ENCODE data around the gene MUC5AC. TPM values are rescaled to one million over a fixed set of nuclear protein-coding genes. Genes with fewer than 3 reads are reported as not detected.

Gene MUC5AC
- total RNA-seq, 2 experiments from 2014 or later = not detected

GRCh38 chr11:1178906-1179305 lies 21.2 kb downstream of the MUC5AC start:
- Histone ChIP-seq H3K4me1 (ENCODE audit: insufficient read depth, low read length) (peaks cover 9% of the 10 kb centered on the region), H3K36me3 (ENCODE audit: insufficient read depth, low read length) (no peaks in the 10 kb centered on the region), H3K27ac (ENCODE audit: low read depth in 1 of 2, low read length in 2 of 2) (no peak overlapping the region), H3K9me3 (ENCODE audit: control insufficient read depth in 1 of 2, insufficient read depth in 1 of 2, low read length in 2 of 2) (peaks cover 0 to 29% of the 10 kb centered on the region in 2 experiments), H3K4me3 (ENCODE audit: low read length) (no peak overlapping the region), H3K27me3 (ENCODE audit: control insufficient read depth in 1 of 2, insufficient read depth in 2 of 2, low read length in 2 of 2) (no peaks in the 10 kb centered on the region)
- Mint-ChIP-seq H3K9me3 (peaks cover 5% of the 10 kb centered on the region), H3K27ac (no peak overlapping the region), H3K4me1 (ENCODE audit: low read depth) (no peaks in the 10 kb centered on the region), H3K27me3 (no peaks in the 10 kb centered on the region), H3K36me3 (ENCODE audit: low read depth) (no peaks in the 10 kb centered on the region), H3K4me3 (no peak overlapping the region)
- TF ChIP-seq CTCF (IDR thresholded peaks at IDR 0.05) = no peak
- ChIA-PET POLR2A (no interaction called here), CTCF (no interaction called here)
- DNase-seq (peak in 1 of 14 experiments; percentile 13), ATAC-seq (ENCODE audit: poor library complexity) (no peak)
- intact Hi-C loops (cut with DNase I, micrococcal nuclease) = no loop called here

- H3K27ac Mint-ChIP-seq = no peak overlapping the region
- POLR2A ChIA-PET = no interaction called here
- H3K9me3 ChIP-seq (ENCODE audit: control insufficient read depth in 1 of 2, insufficient read depth in 1 of 2, low read length in 2 of 2) = peaks cover 0 to 22% of the 10 kb centered on the region in 2 experiments
- H3K4me3 ChIP-seq (ENCODE audit: low read length) = no peak overlapping the region
- DNase-seq = peak in 1 of 14 experiments; percentile 2
- H3K27me3 Mint-ChIP-seq = no peaks in the 10 kb centered on the region
- H3K27ac ChIP-seq (ENCODE audit: low read depth in 1 of 2, low read length in 2 of 2) = no peak overlapping the region
- no peaks in the 10 kb centered on the region for H3K27me3 ChIP-seq (ENCODE audit: control insufficient read depth in 1 of 2, insufficient read depth in 2 of 2, low read length in 2 of 2)
- no peak for TF ChIP-seq CTCF (IDR thresholded peaks at IDR 0.05)
- no peaks in the 10 kb centered on the region for H3K4me1 Mint-ChIP-seq (ENCODE audit: low read depth)
- H3K4me3 Mint-ChIP-seq = no peak overlapping the region
- H3K9me3 Mint-ChIP-seq = peaks cover 5% of the 10 kb centered on the region
- H3K36me3 ChIP-seq (ENCODE audit: insufficient read depth, low read length) = no peaks in the 10 kb centered on the region
- ATAC-seq (ENCODE audit: poor library complexity) = no peak
- CTCF ChIA-PET = no interaction called here
- H3K4me1 ChIP-seq (ENCODE audit: insufficient read depth, low read length) = peaks cover 9% of the 10 kb centered on the region
- intact Hi-C loops (cut with DNase I, micrococcal nuclease) = no loop called here
- H3K36me3 Mint-ChIP-seq (ENCODE audit: low read depth) = no peaks in the 10 kb centered on the region
Observed at GRCh38 chr11:1179641-1180040, 21.9 kb downstream of the MUC5AC start.

GRCh38 chr11:1180171-1180570 lies 22.4 kb downstream of the MUC5AC start:
- H3K4me3 ChIP-seq (ENCODE audit: low read length) = no peak overlapping the region
- Mint-ChIP-seq H3K9me3 (peaks cover 5% of the 10 kb centered on the region), H3K4me1 (ENCODE audit: low read depth) (no peaks in the 10 kb centered on the region), H3K27me3 (no peaks in the 10 kb centered on the region), H3K4me3 (no peak overlapping the region), H3K36me3 (ENCODE audit: low read depth) (no peaks in the 10 kb centered on the region), H3K27ac (no peak overlapping the region)
- TF ChIP-seq CTCF (IDR thresholded peaks at IDR 0.05) = no peak
- ChIA-PET POLR2A (no interaction called here), CTCF (no interaction called here)
- intact Hi-C loops (cut with DNase I, micrococcal nuclease) = no loop called here
- ATAC-seq (ENCODE audit: poor library complexity) (no peak), DNase-seq (no peak)
- no peaks in the 10 kb centered on the region for H3K36me3 ChIP-seq (ENCODE audit: insufficient read depth, low read length)
- peaks cover 9% of the 10 kb centered on the region for H3K4me1 ChIP-seq (ENCODE audit: insufficient read depth, low read length)
- H3K27ac ChIP-seq (ENCODE audit: low read depth in 1 of 2, low read length in 2 of 2) = no peak overlapping the region
- H3K9me3 ChIP-seq (ENCODE audit: control insufficient read depth in 1 of 2, insufficient read depth in 1 of 2, low read length in 2 of 2) = peaks cover 0 to 16% of the 10 kb centered on the region in 2 experiments
- no peaks in the 10 kb centered on the region for H3K27me3 ChIP-seq (ENCODE audit: control insufficient read depth in 1 of 2, insufficient read depth in 2 of 2, low read length in 2 of 2)
